Activated gamma-delta T cell treated with Interleukin-2 at 50 U/mL for 16 hours (primary cell): ENCODE data around the gene REXO2.

Source experiments
- DNase-seq: peaks from one replicate; pipeline ENCODE4 v3.0.0-alpha.2; 2020

The REXO2 gene

GRCh38 chr11:114439229-114440120, at the start of gene REXO2:
Gene REXO2 (plus strand): TSS chr11:114439467. CDS start chr11:114439529, 62 bp downstream.
- DNase-seq = peak; percentile 93

DNA sequence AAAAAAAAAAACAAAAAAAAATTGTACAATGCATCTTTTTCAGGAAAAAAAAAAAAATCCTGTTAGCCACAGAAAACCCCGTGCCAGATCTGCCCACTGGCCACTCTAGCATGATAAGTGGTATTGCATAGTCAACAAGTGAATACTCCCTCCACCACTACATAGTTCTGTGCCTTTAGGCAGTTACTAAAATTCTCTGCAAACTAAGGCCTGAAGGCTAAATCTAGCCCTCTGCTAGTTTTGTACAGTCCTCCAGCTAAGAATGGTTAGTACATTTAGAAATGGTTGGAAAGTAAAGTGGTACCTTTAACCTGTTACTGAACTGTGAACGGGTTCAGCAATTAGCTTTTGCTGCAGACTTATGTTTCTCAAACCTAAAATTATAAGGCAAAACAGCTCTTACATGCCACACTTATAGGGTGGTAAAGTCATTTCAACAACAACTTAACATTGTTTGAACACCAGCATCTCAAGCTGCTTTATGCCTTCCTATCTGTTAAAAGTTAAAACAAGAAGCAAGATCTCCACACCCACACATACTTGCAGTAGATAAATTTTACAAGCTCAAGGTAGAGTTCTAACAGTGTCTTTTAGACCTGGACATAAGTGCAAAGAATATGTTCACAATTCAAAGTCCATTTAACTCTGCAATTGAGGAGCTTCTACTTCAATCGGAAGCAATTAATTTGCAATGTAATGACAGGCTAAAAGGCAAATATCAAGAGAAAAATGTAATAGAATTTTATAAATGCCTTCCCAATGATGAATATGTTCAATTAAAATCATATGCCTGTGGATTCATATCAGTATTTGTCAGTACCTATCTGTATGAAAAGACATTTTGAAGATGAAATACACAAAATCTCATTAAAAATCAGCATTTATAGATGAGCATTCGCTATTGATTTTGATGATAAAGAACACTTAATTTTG, 46.3 kb upstream of the REXO2 start:
- no peak for DNase-seq

GRCh38 chr11:114395736-114396135, 43.5 kb upstream of the REXO2 start:
- no peak for DNase-seq

DNA sequence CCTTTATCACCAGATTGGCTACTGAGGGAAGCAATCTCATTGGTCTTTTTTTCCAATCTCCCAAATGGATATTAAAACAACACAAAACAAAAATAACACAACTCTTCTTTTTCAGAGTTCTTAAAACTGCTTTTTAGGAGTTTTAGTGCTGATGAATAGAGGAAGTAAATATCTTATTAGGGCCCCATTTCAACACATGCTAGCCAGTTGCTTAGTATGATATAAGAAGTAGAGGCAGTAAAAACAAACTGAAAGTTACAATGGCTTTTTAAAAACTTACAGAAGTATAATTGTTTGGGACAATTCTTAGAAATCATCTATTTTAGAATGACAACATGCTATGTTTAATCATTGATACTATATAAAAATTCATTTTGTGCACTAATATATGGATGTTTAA, 42.4 kb upstream of the REXO2 start:
- DNase-seq = no peak

GRCh38 chr11:114397349-114397982, 41.8 kb upstream of the REXO2 start:
- no peak for DNase-seq

GRCh38 chr11:114398303-114398920, 40.9 kb upstream of the REXO2 start:
- no peak for DNase-seq

- DNase-seq = no peak
Measured at GRCh38 chr11:114399490-114400215, 39.6 kb upstream of the REXO2 start.

DNA sequence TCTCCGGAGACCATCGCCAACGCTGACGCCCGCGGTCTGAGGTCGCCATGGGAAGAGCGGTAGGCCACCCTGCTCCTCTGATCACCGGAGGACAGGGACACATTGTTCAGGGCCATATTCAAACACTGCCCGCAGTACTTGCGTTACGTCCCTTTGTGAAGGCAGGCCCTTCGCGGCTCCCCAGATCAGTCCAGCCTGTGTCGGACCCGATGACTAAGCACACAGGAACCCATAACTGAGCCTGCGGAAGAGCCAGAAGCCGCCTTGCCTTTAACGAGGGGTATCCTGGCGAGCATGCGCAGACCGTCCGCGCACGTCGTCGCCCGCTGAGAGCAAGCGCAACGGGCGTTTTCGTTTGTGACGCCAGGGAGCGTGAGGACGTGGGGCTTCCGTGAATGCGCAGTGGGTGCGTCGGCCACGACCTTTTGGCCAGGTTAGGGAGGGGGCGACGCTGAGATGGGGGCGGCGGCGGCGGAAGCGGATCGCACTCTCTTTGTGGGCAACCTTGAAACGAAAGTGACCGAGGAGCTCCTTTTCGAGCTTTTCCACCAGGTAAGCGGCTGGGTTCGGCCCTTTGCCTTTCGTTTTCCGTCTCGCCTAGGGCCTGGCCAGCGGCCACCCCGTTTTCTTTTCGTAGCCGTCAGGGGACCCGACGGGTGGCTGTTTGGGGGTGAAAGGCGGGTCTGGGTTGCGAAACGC, 38.9 kb upstream of the REXO2 start, which contains the start of the genes C11orf71 and RBM7:
C11orf71 (minus strand) TSS at position 296 of the 699 bp plus-strand sequence; CDS start at position 116, 180 bp downstream.
RBM7 (plus strand) TSS at position 451 of the 699 bp plus-strand sequence; CDS start at position 457, 6 bp downstream.
- peak; percentile 98 for DNase-seq

DNA sequence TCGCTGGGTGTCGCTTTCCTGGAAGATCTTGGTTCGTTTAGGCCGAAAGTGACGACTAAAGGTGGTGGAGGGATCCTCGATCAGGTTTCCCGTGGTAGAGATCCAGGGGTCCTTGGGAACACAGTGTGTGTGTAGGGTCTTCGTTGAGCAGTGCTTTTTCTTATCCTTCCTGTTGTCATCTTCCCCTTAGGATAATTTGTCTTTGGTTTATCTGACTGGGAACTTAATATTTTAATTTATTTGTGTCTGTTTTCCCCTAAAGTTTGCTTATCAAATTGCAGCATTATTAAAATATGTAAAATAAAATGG, 38.4 kb upstream of the REXO2 start:
- no peak for DNase-seq

GRCh38 chr11:114401311-114401710, 38.0 kb upstream of the REXO2 start:
- no peak for DNase-seq

GRCh38 chr11:114412946-114413345, 26.3 kb upstream of the REXO2 start:
- no peak for DNase-seq

DNA sequence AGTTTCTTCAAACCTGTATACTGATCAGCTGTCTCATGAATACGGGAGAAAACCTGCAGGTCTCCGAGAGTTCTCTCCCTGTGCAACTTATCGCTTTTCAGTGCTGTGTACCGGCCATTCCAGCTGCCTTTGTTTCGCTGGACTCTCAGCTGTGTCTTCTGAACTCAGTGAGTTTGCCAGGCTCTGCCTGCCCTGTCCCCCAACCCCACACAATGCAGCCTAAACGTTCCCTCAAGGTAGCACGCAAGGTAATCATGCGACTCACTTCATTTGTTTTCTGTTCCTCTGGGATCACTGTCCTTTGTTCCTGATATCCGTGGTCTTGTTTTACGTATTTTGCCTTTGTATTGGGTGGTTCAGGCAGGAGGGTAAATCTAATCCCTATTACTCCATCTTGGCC, 25.3 kb upstream of the REXO2 start:
- no peak for DNase-seq

DNA sequence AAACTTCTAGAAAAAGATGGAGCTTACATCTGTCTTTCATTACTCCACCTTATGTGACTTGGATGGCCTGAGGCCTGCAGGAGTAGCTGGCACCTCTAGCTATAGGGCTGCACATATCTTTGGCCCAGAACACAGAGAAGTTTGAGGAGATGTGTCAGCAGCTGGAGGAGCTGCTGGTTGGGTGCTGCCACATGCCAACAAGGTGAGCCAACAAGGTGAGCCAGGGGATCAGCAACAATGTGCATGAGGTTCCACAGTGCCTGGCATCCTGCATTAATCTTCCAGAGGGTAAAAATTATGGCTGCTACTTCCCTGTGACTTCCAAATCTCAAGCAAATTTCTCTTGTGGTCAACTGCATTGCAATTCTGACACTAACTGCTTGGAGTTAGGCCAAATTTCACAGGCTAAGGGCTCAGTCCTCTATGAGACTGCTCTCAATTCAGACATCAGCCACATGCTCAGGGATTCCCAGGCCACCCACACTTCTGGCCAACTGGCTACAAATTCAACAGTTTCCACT, 22.8 kb upstream of the REXO2 start:
- no peak for DNase-seq

GRCh38 chr11:114426280-114426679, 13.0 kb upstream of the REXO2 start:
- DNase-seq = no peak

DNA sequence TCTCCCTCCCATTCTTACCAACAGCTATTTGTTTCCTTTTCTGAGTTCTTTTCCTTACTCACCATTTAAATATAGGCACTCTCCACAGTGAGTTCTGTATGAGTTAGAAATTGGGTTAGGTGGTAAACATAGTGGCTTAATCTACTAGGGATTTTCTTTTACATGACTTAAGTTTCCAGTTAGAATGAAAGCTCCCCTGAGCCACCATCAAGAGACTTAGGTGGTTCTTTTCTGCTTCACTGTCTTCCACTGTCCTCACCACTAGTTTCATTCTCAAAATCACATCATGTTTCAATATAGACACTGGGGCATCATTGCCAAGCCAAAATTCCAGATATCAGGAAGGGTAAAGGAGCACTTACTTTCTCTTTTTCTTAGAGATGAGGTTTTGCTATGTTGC, 9.0 kb upstream of the REXO2 start:
- no peak for DNase-seq

- DNase-seq = no peak
Measured at GRCh38 chr11:114432893-114433292, 6.4 kb upstream of the REXO2 start.

DNA sequence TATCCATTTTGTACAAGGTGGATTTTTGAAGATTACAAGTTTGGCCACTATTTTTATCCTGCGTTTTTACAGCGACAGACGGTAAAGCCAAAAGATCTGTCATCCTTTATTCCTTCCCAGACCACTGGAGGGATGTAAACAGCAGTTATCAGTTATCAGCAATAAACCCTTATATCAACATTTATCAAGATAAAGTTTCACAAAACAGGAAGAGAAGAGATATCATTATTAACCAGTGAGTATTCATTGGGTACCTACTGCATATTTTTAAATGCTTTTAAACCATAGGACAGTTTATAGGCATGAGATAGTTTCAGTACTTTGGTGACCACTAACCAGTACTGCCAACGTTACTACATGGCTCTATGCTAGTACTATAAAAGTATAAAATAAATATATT, 5.9 kb upstream of the REXO2 start:
- no peak for DNase-seq

- no peak for DNase-seq
Measured at GRCh38 chr11:114438303-114438702, 964 bp upstream of the REXO2 start.

GRCh38 chr11:114440121-114440860, 1.0 kb downstream of the REXO2 start:
- no peak for DNase-seq
